ENCODE results near the gene ETV3. TPM values are rescaled to one million over a fixed set of nuclear protein-coding genes. Genes with fewer than 3 reads are reported as not detected.

The ETV3 gene
- total and polyA plus RNA-seq, 2 donors = 12.4 to 24.9 TPM

DNA sequence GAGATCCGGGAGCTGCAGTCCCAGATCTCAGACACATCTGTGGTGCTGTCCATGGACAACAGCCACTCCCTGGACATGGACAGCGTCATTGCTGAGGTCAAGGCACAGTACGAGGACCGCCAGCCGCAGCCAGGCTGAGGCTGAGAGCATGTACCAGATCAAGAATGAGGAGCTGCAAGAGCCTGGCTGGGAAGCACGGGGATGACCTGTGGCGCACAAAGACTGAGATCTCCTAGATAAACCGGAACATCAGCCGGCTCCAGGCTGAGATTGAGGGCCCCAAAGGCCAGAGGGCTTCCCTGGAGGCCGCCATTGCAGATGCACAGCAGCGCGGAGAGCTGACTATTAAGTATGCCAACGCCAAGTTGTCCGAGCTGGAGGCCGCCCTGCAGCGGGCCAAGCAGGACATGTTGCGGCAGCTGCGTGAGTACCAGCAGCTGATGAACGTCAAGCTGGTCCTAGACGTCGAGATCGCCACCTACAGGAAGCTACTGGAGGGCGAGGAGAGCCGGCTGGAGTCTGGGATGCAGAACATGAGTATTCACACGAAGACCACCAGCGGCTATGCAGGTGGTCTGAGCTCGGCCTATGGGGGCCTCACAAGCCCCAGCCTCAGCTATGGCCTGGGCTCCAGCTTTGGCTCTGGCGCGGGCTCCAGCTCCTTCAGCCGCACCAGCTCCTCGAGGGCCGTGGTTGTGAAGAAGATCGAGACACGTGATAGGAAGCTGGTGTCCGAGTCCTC is 64.1 kb downstream of the ETV3 start:
- H3K4me1 ChIP-seq (ENCODE audit: insufficient read depth) = no peaks in the 10 kb centered on the region
- no peaks in the 10 kb centered on the region for H3K36me3 ChIP-seq (ENCODE audit: insufficient read depth)
- H3K4me3 ChIP-seq (ENCODE audit: low read depth, low read length) = no peak overlapping the region
- WGBS = 23% methylated on average over 35 of the region's 35 CpGs
- H3K27ac ChIP-seq (ENCODE audit: low read depth) = no peak overlapping the region
- DNase-seq (ENCODE audit: extremely low spot score) = peak; percentile 17

Other genes with a start within 250 kb of the ETV3 start
- gene PEAR1, start 244.7 kb downstream of the ETV3 start, total RNA-seq = 9.3 TPM
- 13.1 TPM for gene PEAR1, start 244.7 kb downstream of the ETV3 start, polyA plus RNA-seq
- 0.16 TPM for gene LRRC71, start 217.8 kb downstream of the ETV3 start, total RNA-seq
- not detected for gene LRRC71, start 217.8 kb downstream of the ETV3 start, polyA plus RNA-seq
- gene ARHGEF11, start 92.7 kb downstream of the ETV3 start, total RNA-seq = 28.7 TPM
- gene ARHGEF11, start 92.7 kb downstream of the ETV3 start, polyA plus RNA-seq = 23.8 TPM
- not detected for gene ETV3L, start 38.6 kb downstream of the ETV3 start, total RNA-seq
- not detected for gene ETV3L, start 38.6 kb downstream of the ETV3 start, polyA plus RNA-seq

Data from urinary bladder (tissue), 4 donors.